GM20000 (cell line): Measurements from ENCODE around the gene SLC24A4.

Experiments used
- DNase-seq: peaks from one replicate; pipeline ENCODE4 v3.0.0; 2012; ENCODE audit warnings: low spot score
- TF ChIP-seq, protein P1 (sequence below): IDR thresholded peaks from 2 replicates; pipeline ENCODE4 v1.5.1; 2012; ENCODE audit warnings: mild to moderate bottlenecking, control low read depth; ENCODE audit errors: extremely low read depth, missing control alignments

SLC24A4 gene, protein sequence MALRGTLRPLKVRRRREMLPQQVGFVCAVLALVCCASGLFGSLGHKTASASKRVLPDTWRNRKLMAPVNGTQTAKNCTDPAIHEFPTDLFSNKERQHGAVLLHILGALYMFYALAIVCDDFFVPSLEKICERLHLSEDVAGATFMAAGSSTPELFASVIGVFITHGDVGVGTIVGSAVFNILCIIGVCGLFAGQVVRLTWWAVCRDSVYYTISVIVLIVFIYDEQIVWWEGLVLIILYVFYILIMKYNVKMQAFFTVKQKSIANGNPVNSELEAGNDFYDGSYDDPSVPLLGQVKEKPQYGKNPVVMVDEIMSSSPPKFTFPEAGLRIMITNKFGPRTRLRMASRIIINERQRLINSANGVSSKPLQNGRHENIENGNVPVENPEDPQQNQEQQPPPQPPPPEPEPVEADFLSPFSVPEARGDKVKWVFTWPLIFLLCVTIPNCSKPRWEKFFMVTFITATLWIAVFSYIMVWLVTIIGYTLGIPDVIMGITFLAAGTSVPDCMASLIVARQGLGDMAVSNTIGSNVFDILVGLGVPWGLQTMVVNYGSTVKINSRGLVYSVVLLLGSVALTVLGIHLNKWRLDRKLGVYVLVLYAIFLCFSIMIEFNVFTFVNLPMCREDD

DNA sequence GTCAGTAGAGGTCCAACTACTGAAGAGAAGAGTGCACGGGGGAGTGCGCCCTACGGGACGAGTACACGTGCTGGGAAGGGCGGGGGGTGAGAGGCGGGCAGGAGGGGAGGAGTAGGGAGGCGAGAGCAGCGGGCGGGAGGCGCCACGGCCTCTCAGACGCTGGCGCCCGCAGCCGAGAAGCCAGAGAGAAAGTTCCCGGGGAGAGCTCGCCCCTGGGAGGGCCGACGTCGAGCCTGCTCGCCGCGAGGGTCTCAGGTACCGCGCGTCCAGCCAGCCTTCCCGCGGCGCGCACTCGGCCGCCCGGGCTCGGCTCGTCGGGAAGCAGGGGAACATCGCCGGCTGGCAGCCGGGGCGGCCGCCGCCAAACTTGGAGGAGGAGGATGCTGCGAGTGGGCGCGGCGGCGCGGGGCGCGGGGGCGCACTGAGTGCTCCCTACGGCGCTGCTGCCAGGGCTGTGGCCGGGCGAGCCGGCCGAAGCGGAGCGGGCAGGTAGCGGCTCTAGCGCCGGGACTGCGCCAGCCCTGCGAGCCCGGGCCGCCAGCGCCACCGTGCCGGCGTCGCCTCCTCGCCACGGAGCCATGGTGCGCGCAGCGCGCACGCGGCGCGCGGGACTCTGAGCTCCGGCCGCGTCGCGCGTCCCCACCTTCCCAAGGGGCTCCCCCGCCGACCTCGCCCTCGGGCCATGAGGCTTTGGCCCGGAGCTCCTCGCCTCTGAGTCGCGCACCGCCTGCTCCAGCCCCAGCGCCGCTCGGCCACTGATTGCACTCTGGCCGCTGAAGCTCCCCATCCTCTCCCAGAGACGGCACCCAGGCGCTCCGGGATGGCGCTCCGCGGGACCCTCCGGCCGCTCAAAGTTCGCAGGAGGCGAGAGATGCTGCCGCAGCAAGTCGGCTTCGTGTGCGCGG is at the start of gene SLC24A4:
SLC24A4 (plus strand) TSS at position 155 of the 905 bp plus-strand sequence; CDS start at position 821, 666 bp downstream.
- DNase-seq = peak; percentile 60
- TF ChIP-seq, protein P1, sequence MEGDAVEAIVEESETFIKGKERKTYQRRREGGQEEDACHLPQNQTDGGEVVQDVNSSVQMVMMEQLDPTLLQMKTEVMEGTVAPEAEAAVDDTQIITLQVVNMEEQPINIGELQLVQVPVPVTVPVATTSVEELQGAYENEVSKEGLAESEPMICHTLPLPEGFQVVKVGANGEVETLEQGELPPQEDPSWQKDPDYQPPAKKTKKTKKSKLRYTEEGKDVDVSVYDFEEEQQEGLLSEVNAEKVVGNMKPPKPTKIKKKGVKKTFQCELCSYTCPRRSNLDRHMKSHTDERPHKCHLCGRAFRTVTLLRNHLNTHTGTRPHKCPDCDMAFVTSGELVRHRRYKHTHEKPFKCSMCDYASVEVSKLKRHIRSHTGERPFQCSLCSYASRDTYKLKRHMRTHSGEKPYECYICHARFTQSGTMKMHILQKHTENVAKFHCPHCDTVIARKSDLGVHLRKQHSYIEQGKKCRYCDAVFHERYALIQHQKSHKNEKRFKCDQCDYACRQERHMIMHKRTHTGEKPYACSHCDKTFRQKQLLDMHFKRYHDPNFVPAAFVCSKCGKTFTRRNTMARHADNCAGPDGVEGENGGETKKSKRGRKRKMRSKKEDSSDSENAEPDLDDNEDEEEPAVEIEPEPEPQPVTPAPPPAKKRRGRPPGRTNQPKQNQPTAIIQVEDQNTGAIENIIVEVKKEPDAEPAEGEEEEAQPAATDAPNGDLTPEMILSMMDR = no peak

DNA sequence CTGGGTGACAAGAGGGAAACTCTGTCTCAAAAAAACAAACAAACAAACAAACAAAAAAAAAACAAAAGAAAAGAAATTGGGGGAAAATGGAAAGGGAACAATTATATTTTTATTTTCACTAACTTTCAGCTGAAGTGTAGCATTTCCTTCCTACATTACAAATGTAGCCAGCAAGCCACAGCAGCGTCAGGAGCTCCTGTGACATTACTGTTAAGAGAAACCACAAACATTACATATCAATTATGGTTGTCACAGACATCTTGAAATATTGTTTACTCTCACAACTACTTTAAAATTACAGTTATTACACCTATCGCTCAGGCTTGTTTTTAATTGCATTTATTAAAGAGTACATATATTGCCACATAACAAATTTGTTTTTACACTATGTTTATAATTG is 49.8 kb upstream of the SLC24A4 start:
- no peak for DNase-seq
- TF ChIP-seq, protein P1 = no peak

DNA sequence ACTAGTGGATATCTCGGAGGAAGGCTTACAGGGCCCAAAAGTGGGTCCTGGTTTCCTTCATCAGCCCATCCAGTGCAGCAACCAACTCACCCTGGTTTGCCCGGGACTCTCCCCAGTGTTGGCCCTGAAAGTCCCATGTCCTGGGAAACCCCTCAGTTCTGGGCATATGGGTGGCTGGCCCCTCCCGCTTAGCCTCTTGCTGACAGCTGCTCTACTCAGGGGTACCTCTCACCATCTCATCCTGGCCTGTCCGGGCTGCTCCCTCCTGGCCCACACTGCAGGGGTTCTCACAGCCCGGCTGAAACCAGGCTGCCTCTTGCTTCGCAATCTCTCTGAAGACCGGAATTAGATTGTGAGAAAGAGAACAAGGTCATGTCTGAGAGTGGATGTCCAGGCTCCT is 48.9 kb upstream of the SLC24A4 start:
- no peak for DNase-seq
- TF ChIP-seq, protein P1 = no peak

DNA sequence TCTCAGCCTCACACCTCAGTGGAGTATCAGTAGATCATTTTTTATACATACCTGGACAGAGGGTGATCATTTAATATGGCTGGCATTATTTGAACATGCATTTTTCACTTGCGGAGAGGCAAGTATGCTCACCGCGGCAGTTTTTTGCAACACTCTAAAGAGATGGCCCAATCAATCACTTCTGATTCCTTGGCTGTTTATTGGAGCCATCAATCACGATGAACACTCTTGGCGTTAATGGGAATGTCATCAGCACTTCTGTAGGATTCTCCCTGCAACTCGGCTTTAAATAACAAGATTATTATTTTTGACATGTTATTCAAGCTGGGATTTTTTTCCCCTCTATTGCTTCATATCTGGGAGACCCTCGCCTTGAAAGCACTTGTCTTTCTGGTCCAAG is 46.9 kb upstream of the SLC24A4 start:
- TF ChIP-seq, protein P1 = no peak
- DNase-seq = no peak

DNA sequence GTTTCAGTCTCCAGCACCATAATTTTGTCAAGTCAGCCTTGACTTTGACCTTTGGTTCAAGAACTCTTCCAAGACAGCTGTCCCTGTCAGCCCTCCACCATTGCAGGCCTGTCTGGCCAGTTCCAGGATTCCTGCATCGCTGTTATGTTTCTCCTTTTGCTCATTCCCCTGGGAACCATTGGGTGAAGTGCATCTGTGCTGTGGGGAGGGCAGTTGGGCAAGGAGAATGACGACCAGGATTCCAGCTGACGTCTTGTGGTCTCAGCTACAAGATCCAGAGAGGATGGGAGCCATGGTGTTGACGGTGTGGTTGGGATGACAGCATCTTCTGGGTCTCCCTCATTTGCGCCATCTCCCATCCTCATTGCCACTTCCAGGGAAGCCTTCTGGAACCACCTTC is 45.9 kb upstream of the SLC24A4 start:
- TF ChIP-seq, protein P1 = no peak

DNA sequence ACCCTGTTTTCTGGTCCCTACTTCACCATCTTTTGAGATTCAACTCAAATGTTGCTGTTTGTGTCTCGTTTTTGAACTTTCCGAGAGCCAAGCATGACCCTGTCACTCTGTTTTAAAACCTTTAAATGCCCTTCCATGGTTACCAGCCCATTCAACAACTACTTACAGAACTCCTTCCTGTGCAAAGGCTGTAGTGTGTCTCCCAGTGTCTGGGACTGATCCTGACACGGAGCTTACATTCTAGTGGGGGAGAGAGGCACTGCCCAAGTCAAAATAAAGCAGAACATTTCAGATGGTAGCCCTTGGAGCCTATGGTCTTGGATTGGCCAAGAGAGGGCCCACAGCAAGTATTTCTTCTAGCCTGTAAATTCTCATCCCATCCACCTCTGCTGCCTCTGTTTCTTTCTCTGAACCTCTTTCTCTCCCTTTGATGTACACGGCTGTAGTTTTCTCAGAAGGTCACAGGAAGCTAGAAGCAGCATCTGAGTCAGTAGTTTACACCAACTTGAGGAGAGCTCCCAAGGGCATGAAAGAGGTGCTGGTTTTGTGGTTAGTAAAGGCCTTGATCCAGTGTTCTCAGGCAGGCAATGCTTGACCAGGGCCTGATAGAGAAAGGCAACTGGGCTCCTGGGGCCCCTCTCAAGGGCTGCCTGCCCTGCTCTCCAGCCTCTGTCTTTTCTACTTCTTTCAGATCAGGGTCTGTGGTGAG is 42.3 kb upstream of the SLC24A4 start:
- TF ChIP-seq, protein P1 = no peak
- DNase-seq = peak; percentile 29

More for the DNA sequence above, 45.9 kb upstream of the SLC24A4 start:
- no peak for DNase-seq
